Heart right ventricle (tissue), 16 donors: ENCODE measurements around the gene CYP2S1. TPM values are rescaled to one million over a fixed set of nuclear protein-coding genes. Genes with fewer than 3 reads are reported as not detected.

Source experiments
- ATAC-seq, 8 donors: fragments of 200-7000 bp; cut with Tn5 transposase; one replicate each; pipeline ENCODE4 v1.9.1; 2020; ENCODE audit warnings: mild to moderate bottlenecking in 8 of 8, moderate library complexity in 8 of 8, moderate number of reproducible peaks in 1 of 8
- DNase-seq, 2 donors: peaks; one replicate each; pipeline ENCODE4 v3.0.0-alpha.2; 2020
- H3K27ac ChIP-seq, 10 donors: fragments of 200-600 bp; sonication (generic) in 2 of 10; one replicate each; pipeline versions ENCODE4 v1.5.0 to v1.8.0; 2020 to 2022; ENCODE audit warnings: mild to moderate bottlenecking in 3 of 10
- H3K27me3 ChIP-seq, 7 donors: fragments of 200-600 bp; one replicate each; pipeline ENCODE4 v1.8.0; 2021 to 2022; ENCODE audit warnings: mild to moderate bottlenecking in 2 of 7
- H3K36me3 ChIP-seq, 9 donors: fragments of 200-600 bp; sonication (generic) in 1 of 9; one replicate each; pipeline versions ENCODE4 v1.5.0 to v1.8.0; 2020 to 2022; ENCODE audit warnings: mild to moderate bottlenecking in 2 of 9
- H3K4me1 ChIP-seq, 9 donors: fragments of 200-600 bp; sonication (generic) in 1 of 9; one replicate each; pipeline versions ENCODE4 v1.5.0 to v1.8.0; 2020 to 2022; ENCODE audit warnings: mild to moderate bottlenecking in 4 of 9
- H3K4me3 ChIP-seq, 10 donors: fragments of 200-600 bp; sonication (generic) in 2 of 10; one replicate each; pipeline versions ENCODE4 v1.5.0 to v1.8.0; 2020 to 2022; ENCODE audit warnings: mild to moderate bottlenecking in 7 of 10, moderate library complexity in 2 of 10
- H3K9me3 ChIP-seq, 11 donors: fragments of 200-600 bp in 10 of 11; sonication (generic) in 2 of 11; one replicate each; pipeline versions ENCODE4 v1.5.0 to v1.8.0; 2013 to 2022; ENCODE audit warnings: mild to moderate bottlenecking in 2 of 11, control low read depth in 1 of 11, moderate library complexity in 1 of 11
- CTCF ChIP-seq, 9 donors: fragments of 200-600 bp; sonication (generic) in 2 of 9; IDR thresholded peaks; one replicate each; pipeline versions ENCODE4 v1.5.0 to v1.8.0; 2021 to 2022; ENCODE audit warnings: antibody characterized with exemption in 9 of 9, mild to moderate bottlenecking in 5 of 9, moderate library complexity in 1 of 9
- intact Hi-C, 10 donors: fragments of 100-400 bp; cut with DNase I; formaldehyde crosslinking; loops; one replicate each; pipeline versions ENCODE4 v1.11.1 to v1.14.2; 2022
- polyA plus RNA-seq, 2 donors: library from polyadenylated mRNA; stranded (reverse); fragments of 200-250 nt; gene quantifications; one replicate each; pipeline ENCODE4 v1.2.3, GENCODE V29; 2013
- total RNA-seq, 10 donors: library from RNA; stranded (reverse); fragmentation: NEBNext Ultra II Directional in 3 of 10; extraction: Animal tissue kit (Norgen Biotek cat#: 25700) in 3 of 10; gene quantifications; one replicate each; pipeline versions ENCODE4 v1.2.1 to v1.2.4, GENCODE V29; 2021 to 2023
- donor health status: Arrhythmogenic right ventricular cardiomyopathy.
- donor health status: ischemic (EF 13 %, LVEDD 7.1; RV severe dilation, severe dysfunction).
- donor health status: healthy with polysubstance abuse.
- donor health status: DM: no; HTN: yes; CAD: no.
- donor health status: DM: no; HTN: no; CAD: no.
- donor health status: ischemic (EF 25% LVEDD 6.9; RV normal size, moderate dysfunction).
- donor health status: ischemic (EF 25% LVEDD 5.7; RV mildly dilated, moderate dysfunction).
- donor health status: healthy.
- donor health status: DM: yes; HTN: yes; CAD: no.
- donor health status: Ischemic cardiomyopathy.
- donor health status: ischemic (EF 35%, LVEDD 5.7; RV mildly dilated, moderate dysfunction).
- donor health status: nonischemic (EF 11% LVEDD 7.7; RV severe dilation, severe dysfunction).
- donor health status: DM: yes; HTN: yes; CAD: no.
- donor health status: PGD.
- donor health status: ischemic (EF 29% LVEDD 5.4; RV normal size, mild dysfunction).
- donor health status: nonischemic (EF 23%, LVEDD 6.1; RV moderate dilation, normal function).

The CYP2S1 gene
- total and polyA plus RNA-seq, 12 donors = 0.29 to 1.1 (median 0.44) TPM; not detected in 5

- H3K27ac ChIP-seq = no peak overlapping the region
- peaks cover 0 to 4% (median 0%) of the 10 kb centered on the region in 9 donors for H3K4me1 ChIP-seq
- no peaks in the 10 kb centered on the region for H3K9me3 ChIP-seq
- ATAC-seq = no peak
- no peak for DNase-seq
- H3K36me3 ChIP-seq = peaks cover 0 to 96% (median 11%) of the 10 kb centered on the region in 9 donors
- peaks cover 0 to 5% (median 0%) of the 10 kb centered on the region in 7 donors for H3K27me3 ChIP-seq
- H3K4me3 ChIP-seq = no peak overlapping the region
- intact Hi-C loops = loop anchor here in 2 of 10 donors (5.0 kb wide), 1 partner anchor 48 kb away; no protein-coding TSS in a partner anchor
- no peak for TF ChIP-seq CTCF (IDR thresholded peaks at IDR 0.05)
These were observed 62.2 kb downstream of the CYP2S1 start for GRCh38 chr19:41255171-41255570.

Other genes starting within 250 kb of the CYP2S1 start
- gene CYP2B6, start 201.9 kb upstream of the CYP2S1 start, total RNA-seq = not detected
- gene CYP2B6, start 201.9 kb upstream of the CYP2S1 start, polyA plus RNA-seq = not detected
- not detected for gene CYP2A13, start 104.8 kb upstream of the CYP2S1 start, total RNA-seq
- not detected for gene CYP2A13, start 104.8 kb upstream of the CYP2S1 start, polyA plus RNA-seq
- not detected for gene CYP2F1, start 78.8 kb upstream of the CYP2S1 start, total RNA-seq
- gene CYP2F1, start 78.8 kb upstream of the CYP2S1 start, polyA plus RNA-seq = not detected
- 10 to 100 TPM in 4 of 10 donors, 1 to 10 TPM in 6; 6.5 to 22.8 (median 9.8) TPM for gene AXL, start 26.0 kb downstream of the CYP2S1 start, total RNA-seq
- gene AXL, start 26.0 kb downstream of the CYP2S1 start, polyA plus RNA-seq = 10 to 100 TPM in 1 of 2 donors, 1 to 10 TPM in 1; 7.9 to 13.0 TPM
- 100 to 1,000 TPM; 101 to 151 (median 108) TPM for gene HNRNPUL1, start 71.2 kb downstream of the CYP2S1 start, total RNA-seq
- gene HNRNPUL1, start 71.2 kb downstream of the CYP2S1 start, polyA plus RNA-seq = 10 to 100 TPM; 55.5 to 65.6 TPM
- 10 to 100 TPM; 12.6 to 19.2 (median 16.4) TPM for gene CCDC97, start 117.0 kb downstream of the CYP2S1 start, total RNA-seq
- gene CCDC97, start 117.0 kb downstream of the CYP2S1 start, polyA plus RNA-seq = 10 to 100 TPM; 11.3 to 11.5 TPM
- gene TGFB1, start 160.7 kb downstream of the CYP2S1 start, total RNA-seq = 10 to 100 TPM in 8 of 10 donors, 1 to 10 TPM in 2; 9.7 to 44.9 (median 13.2) TPM
- gene TGFB1, start 160.7 kb downstream of the CYP2S1 start, polyA plus RNA-seq = 10 to 100 TPM; 14.0 to 19.9 TPM
- gene B9D2, start 170.9 kb downstream of the CYP2S1 start, total RNA-seq = 1 to 10 TPM in 9 of 10 donors, under 1 TPM in 1; 1.00 to 5.8 (median 2.3) TPM
- 10 to 100 TPM in 1 of 2 donors, 1 to 10 TPM in 1; 2.5 to 12.6 TPM for gene B9D2, start 170.9 kb downstream of the CYP2S1 start, polyA plus RNA-seq
- 1 to 10 TPM; 1.2 to 4.7 (median 2.0) TPM for gene TMEM91, start 183.3 kb downstream of the CYP2S1 start, total RNA-seq
- 10 to 100 TPM in 1 of 2 donors, 1 to 10 TPM in 1; 3.8 to 11.3 TPM for gene TMEM91, start 183.3 kb downstream of the CYP2S1 start, polyA plus RNA-seq
- 10 to 100 TPM; 10.6 to 17.8 (median 13.6) TPM for gene EXOSC5, start 204.1 kb downstream of the CYP2S1 start, total RNA-seq
- gene EXOSC5, start 204.1 kb downstream of the CYP2S1 start, polyA plus RNA-seq = 10 to 100 TPM; 17.1 to 43.8 TPM
- gene BCKDHA, start 204.6 kb downstream of the CYP2S1 start, total RNA-seq = 10 to 100 TPM; 35.5 to 63.0 (median 42.5) TPM
- 10 to 100 TPM; 19.5 to 74.6 TPM for gene BCKDHA, start 204.6 kb downstream of the CYP2S1 start, polyA plus RNA-seq
- 10 to 100 TPM in 2 of 10 donors, 1 to 10 TPM in 8; 6.2 to 11.7 (median 8.8) TPM for gene B3GNT8, start 234.2 kb downstream of the CYP2S1 start, total RNA-seq
- 10 to 100 TPM in 1 of 2 donors, 1 to 10 TPM in 1; 3.3 to 13.3 TPM for gene B3GNT8, start 234.2 kb downstream of the CYP2S1 start, polyA plus RNA-seq
- 100 to 1,000 TPM in 5 of 10 donors, 10 to 100 TPM in 5; 80.8 to 139 (median 101) TPM for gene DMAC2, start 246.7 kb downstream of the CYP2S1 start, total RNA-seq
- 100 to 1,000 TPM; 103 to 118 TPM for gene DMAC2, start 246.7 kb downstream of the CYP2S1 start, polyA plus RNA-seq
- gene ERICH4, start 249.9 kb downstream of the CYP2S1 start, total RNA-seq = under 1 TPM in 1 of 10 donors, not detected in 9; 0.37 TPM
- gene ERICH4, start 249.9 kb downstream of the CYP2S1 start, polyA plus RNA-seq = under 1 TPM in 1 of 2 donors, not detected in 1; 0.10 TPM